Measurements from ENCODE around the gene TRMT2A.

- TF ChIP-seq CTCF (IDR thresholded peaks at IDR 0.05) (no peak), POLR2A (IDR thresholded peaks at IDR 0.05) (no peak)
These were observed 10.7 kb downstream of the TRMT2A start for GRCh38 chr22:20106205-20106848.

Measured in body of pancreas (tissue), 4 donors.